Omental fat pad (tissue), 4 donors: ENCODE data around the gene POU2F3. TPM values are rescaled to one million over a fixed set of nuclear protein-coding genes. Genes with fewer than 3 reads are reported as not detected.

Experiments used
- ATAC-seq: fragments of 150-250 bp; one replicate; pipeline ENCODE4 v1.9.1; 2016; ENCODE audit warnings: mild to moderate bottlenecking, moderate library complexity; ENCODE audit not compliant: low FRiP score
- DNase-seq: peaks from one replicate; pipeline ENCODE4 v3.0.0-alpha.2; 2019; ENCODE audit warnings: low spot score
- CTCF ChIP-seq, 3 donors: fragments of 450-650 bp; IDR thresholded peaks; one replicate each; pipeline ENCODE4 v1.5.1; 2016 to 2017; ENCODE audit warnings: antibody characterized with exemption in 3 of 3, mild to moderate bottlenecking in 3 of 3, moderate library complexity in 2 of 3
- total RNA-seq, 4 donors: library from RNA; depleted of rRNA; stranded (reverse); fragments of >200 nt; gene quantifications; one replicate each; pipeline ENCODE4 v1.1.0, GENCODE V29; 2016

Gene POU2F3
- total RNA-seq, 4 donors from 2014 or later: 0.19 to 0.24 TPM; not detected in 2

DNA sequence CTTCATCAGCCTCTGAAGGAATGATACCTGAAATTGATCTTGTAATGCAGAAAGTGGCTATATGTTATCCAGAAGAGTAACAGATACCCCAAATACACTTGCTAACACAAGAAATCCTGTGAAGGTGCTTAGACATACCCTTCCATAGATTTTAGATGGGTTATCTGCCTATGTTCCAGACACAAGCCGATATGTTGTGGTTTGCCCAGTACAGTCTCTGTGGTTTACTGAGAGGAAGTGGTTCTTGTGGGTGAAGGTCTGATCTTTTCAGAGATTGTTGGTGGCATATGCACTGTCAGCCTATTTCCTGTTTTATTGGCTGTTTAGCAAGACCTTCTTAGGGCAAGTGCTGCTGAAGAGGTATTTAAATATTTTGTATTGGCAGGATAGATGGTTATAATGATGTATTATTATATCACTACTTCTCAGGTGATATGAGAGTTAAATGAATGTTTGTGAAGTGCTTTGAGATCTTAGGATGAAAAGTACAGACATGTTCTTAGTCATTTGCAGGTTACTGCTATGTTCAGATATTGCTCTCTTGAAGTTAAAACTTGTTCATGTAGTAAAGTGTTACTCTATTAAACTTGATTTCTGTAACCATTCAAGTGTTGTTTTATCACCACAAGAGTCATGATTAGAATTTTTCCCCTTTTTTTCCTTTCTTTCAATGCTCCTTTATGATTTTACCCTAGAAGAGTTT lies 104.5 kb downstream of the POU2F3 start:
- DNase-seq (no peak), ATAC-seq (no peak)
- TF ChIP-seq CTCF (IDR thresholded peaks at IDR 0.05): no peak

DNA sequence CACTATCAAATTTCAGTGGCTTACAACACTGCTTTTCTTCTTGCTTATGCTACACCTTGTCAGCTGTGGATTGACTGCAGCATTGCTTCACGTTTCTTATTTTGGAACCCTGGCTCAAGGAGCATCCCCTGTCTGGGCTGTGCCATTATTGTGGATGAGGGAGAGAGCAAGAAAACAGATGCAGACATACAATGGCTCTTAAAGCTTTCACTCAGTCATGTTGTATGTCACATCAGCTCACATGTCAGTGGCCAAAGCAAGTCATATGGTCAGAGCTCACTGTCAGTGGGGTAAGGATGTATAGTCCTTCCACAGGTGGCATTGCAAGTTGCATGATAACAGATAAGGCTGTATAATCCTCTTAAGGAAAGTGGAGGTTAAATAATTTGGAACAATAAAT lies 106.3 kb downstream of the POU2F3 start:
- TF ChIP-seq CTCF (IDR thresholded peaks at IDR 0.05): no peak
- DNase-seq (no peak), ATAC-seq (no peak)

GRCh38 chr11:120350637-120351036 lies 110.7 kb downstream of the POU2F3 start:
- no peak for DNase-seq
- no peak for ATAC-seq
- TF ChIP-seq CTCF (IDR thresholded peaks at IDR 0.05): no peak

DNA sequence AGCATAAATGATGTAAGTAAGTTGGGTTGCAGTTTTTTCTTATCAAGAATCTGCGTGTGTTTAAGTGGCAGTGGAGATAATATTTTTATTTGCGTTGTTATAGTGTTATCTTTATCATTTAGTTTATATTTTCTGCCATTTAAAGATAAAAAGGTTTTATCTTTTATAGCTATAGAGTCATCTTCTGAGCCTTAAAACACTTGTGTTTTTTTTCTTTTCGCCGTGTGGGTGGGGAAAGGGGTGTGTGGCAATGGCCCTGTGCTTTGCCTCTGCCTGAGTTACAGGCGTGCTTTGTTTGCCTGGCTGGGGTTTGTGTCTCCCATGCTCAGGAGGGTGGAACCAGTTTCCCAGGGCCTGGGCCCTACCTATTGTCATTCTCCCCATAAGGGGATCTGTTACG lies 112.5 kb downstream of the POU2F3 start:
- no peak for TF ChIP-seq CTCF (IDR thresholded peaks at IDR 0.05)
- DNase-seq (no peak), ATAC-seq (no peak)

DNA sequence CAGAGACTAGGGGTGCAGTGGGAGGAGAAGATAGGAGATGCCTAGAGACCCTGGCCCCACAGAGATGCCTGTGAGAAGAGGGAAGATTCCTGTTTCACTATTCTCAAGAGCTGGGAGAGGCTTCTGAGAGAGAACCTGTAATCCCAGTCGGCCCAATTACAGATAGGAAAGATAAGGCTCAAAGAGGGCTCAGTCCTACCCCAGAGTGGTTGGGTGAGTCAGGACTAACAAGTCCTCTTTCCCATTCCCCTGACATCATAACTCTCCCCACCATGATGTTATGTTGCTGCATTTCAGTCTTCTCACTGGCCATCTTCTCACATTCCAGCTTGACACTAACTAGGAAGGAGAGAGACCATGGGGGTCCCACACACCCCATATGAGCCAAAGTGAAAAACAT lies 114.1 kb downstream of the POU2F3 start:
- TF ChIP-seq CTCF (IDR thresholded peaks at IDR 0.05): no peak
- DNase-seq (no peak), ATAC-seq (no peak)

DNA sequence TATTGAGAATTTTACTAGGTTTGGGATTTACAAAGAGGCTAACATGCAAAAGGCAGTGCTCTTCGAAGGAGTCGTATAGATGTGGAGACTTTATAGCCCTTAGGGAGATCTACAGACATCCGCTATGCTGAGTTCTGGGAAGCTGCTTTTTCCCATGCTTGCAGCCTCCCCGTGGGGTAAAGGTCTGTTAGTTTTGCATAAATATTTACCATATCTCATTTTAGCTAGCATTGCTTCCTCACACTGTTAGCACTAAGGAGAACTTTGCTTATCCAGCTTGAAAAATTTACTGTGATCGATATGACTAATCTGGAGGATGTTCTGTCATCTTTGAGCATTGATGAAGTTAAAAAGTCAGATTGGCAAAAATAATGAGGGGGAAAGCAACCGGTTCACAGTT lies 114.8 kb downstream of the POU2F3 start:
- TF ChIP-seq CTCF (IDR thresholded peaks at IDR 0.05): no peak
- ATAC-seq (no peak), DNase-seq (no peak)

DNA sequence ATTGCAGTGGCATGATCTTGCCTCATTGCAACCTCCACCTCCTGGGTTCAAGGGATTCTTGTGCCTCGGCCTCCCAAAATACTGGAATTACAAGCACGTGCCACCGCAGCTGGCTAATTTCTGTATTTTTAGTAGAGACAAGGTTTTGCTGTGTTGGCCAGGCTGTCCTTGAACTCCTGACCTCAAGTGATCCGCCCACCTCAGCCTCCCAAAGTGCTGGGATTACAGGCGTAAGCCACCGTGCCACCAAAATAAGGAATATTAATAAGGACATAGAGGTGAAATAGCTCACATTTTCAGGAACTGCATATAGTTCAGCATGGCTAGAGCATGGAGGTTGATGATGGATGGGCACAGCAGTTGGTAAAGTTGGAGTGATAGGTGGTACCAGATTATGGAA lies 117.7 kb downstream of the POU2F3 start:
- no peak for TF ChIP-seq CTCF (IDR thresholded peaks at IDR 0.05)
- no peak for DNase-seq
- no peak for ATAC-seq
